Measurements from ENCODE around the gene PTPRN2. TPM values are rescaled to one million over a fixed set of nuclear protein-coding genes. Genes with fewer than 3 reads are reported as not detected.

The PTPRN2 gene
- total RNA-seq, 1 donor from 2014 or later: 32.2 TPM

DNA sequence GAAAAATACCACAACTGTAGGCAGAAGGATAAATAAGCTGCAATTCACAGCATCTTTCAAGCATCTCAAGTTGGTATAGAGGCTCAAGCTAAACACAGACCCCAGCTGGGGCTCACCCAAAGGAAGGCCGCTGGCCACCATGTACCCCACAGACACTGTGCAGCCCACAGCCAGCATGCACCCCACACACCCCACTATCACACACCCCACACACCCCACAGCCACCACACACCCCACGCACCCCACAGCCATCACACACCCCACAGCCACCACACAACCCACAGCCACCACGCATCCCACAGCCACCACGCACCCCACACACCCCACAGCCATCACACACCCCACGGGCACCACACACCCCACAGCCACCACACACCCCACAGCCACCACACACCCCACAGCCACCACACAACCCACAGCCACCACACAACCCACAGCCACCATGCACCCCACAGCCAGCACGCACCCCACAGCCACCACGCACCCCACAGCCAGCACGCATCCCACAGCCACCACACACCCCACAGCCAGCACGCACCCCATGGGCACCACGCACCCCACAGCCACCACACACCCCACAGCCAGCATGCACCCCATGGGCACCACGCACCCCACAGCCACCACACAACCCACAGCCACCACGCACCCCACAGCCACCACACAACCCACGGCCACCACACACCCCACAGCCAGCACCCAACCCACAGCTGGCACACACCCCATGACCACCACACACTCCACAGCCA lies 1036.1 kb downstream of the PTPRN2 start:
- Mint-ChIP-seq H3K4me1 (peaks cover under 1% of the 10 kb centered on the region), H3K9me3 (no peaks in the 10 kb centered on the region), H3K27ac (ENCODE audit: unreplicated experiment) (no peak overlapping the region), H3K4me3 (no peak overlapping the region), H3K36me3 (ENCODE audit: low read depth) (peaks cover 14% of the 10 kb centered on the region), H3K27me3 (ENCODE audit: low read depth) (no peaks in the 10 kb centered on the region)
- DNase-seq (ENCODE audit: low read depth, low spot score): no peak
- no peak for TF ChIP-seq CTCF (conservative IDR thresholded peaks at IDR 0.05)

- H3K4me3 Mint-ChIP-seq: no peak overlapping the region
- DNase-seq (ENCODE audit: low read depth, low spot score): no peak
- TF ChIP-seq CTCF (conservative IDR thresholded peaks at IDR 0.05): no peak
- no peaks in the 10 kb centered on the region for H3K27me3 Mint-ChIP-seq (ENCODE audit: low read depth)
- H3K4me1 Mint-ChIP-seq: peaks cover 3% of the 10 kb centered on the region
- no peak overlapping the region for H3K27ac Mint-ChIP-seq (ENCODE audit: unreplicated experiment)
- H3K9me3 Mint-ChIP-seq: no peaks in the 10 kb centered on the region
- H3K36me3 Mint-ChIP-seq (ENCODE audit: low read depth): peaks cover 17% of the 10 kb centered on the region
Measured at GRCh38 chr7:157550300-157551275, 1037.0 kb downstream of the PTPRN2 start.

DNA sequence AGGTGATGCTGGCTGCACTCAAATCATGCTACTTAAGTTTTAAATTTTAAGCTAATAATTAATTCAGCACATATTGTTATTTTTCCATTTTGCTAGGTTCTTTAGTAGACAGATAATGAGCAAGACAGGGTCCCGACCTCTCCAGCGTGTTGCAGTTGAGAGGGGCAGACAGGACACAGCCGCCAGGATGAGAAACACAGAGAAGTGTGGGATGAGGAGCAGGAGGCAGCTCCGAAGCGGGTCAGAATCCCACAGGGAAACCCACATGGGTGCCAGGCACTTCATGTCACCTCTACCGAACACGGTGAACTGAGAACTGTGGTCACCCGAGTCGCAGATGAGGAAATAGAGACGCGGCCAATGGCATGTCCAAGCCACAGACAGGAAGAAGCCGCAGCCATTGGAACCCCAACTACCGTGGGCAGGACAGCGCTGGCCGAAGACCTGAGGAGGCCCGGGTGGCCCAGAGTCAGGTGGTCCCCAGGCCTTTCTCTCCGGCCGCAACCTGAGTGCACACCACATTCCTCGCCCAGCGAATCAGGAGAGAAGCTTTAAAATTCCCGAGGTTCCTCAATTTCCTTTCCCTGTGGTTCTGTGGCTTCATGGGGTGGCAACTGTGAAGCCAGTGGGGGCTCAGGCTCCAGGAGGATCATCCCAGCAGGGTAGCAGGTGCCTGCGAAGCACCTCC lies 1037.9 kb downstream of the PTPRN2 start:
- Mint-ChIP-seq H3K27ac (ENCODE audit: unreplicated experiment) (peak overlapping the region; percentile 78), H3K27me3 (ENCODE audit: low read depth) (no peaks in the 10 kb centered on the region), H3K9me3 (no peaks in the 10 kb centered on the region), H3K4me1 (peaks cover 3% of the 10 kb centered on the region), H3K4me3 (no peak overlapping the region), H3K36me3 (ENCODE audit: low read depth) (peaks cover 23% of the 10 kb centered on the region)
- no peak for DNase-seq (ENCODE audit: low read depth, low spot score)
- TF ChIP-seq CTCF (conservative IDR thresholded peaks at IDR 0.05): no peak

- H3K9me3 Mint-ChIP-seq: no peaks in the 10 kb centered on the region
- TF ChIP-seq CTCF (conservative IDR thresholded peaks at IDR 0.05): no peak
- peaks cover 32% of the 10 kb centered on the region for H3K36me3 Mint-ChIP-seq (ENCODE audit: low read depth)
Measured at GRCh38 chr7:157548691-157549303, 1038.8 kb downstream of the PTPRN2 start.

GRCh38 chr7:157547611-157548010 lies 1040.0 kb downstream of the PTPRN2 start:
- DNase-seq (ENCODE audit: low read depth, low spot score): no peak
- Mint-ChIP-seq H3K36me3 (ENCODE audit: low read depth) (peaks cover 27% of the 10 kb centered on the region), H3K27me3 (ENCODE audit: low read depth) (no peaks in the 10 kb centered on the region), H3K27ac (ENCODE audit: unreplicated experiment) (peak overlapping the region; percentile 50), H3K4me3 (no peak overlapping the region), H3K9me3 (no peaks in the 10 kb centered on the region), H3K4me1 (peaks cover 8% of the 10 kb centered on the region)
- no peak for TF ChIP-seq CTCF (conservative IDR thresholded peaks at IDR 0.05)

More at GRCh38 chr7:157548691-157549303, 1038.8 kb downstream of the PTPRN2 start:
- no peak for DNase-seq (ENCODE audit: low read depth, low spot score)
- Mint-ChIP-seq H3K27me3 (ENCODE audit: low read depth) (no peaks in the 10 kb centered on the region), H3K4me1 (peaks cover 8% of the 10 kb centered on the region), H3K27ac (ENCODE audit: unreplicated experiment) (no peak overlapping the region), H3K4me3 (no peak overlapping the region)
